Kidney (tissue), 14 donors: ENCODE results near the gene IPCEF1. TPM values are rescaled to one million over a fixed set of nuclear protein-coding genes. Genes with fewer than 3 reads are reported as not detected.

ENCODE experiments used
- DNase-seq, 5 donors: peaks; one replicate each; pipeline ENCODE4 v3.0.0-alpha.2; 2013 to 2020
- FAIRE-seq: peaks from 2 replicates; lab custom pipeline; 2012; peaks lifted over from hg19 to GRCh38; lab: Jason Lieb, UNC
- H3K27ac ChIP-seq, 2 donors: one replicate each; pipeline ENCODE4 v1.7.0; 2013; ENCODE audit warnings: low read depth in 2 of 2, low read length in 2 of 2, inconsistent platforms in 1 of 2
- H3K27me3 ChIP-seq: one replicate; pipeline ENCODE4 v1.7.1; 2013; ENCODE audit warnings: low read length, inconsistent platforms; ENCODE audit not compliant: control insufficient read depth, insufficient read depth
- H3K36me3 ChIP-seq, 3 donors: one replicate each; pipeline versions ENCODE4 v1.7.0 to v1.7.1; 2013; ENCODE audit warnings: low read length in 3 of 3, control low read depth in 1 of 3, inconsistent platforms in 1 of 3; ENCODE audit not compliant: insufficient read depth in 3 of 3, control insufficient read depth in 2 of 3
- H3K4me1 ChIP-seq, 3 donors: one replicate each; pipeline versions ENCODE4 v1.7.0 to v1.7.1; 2013; ENCODE audit warnings: low read length in 3 of 3, inconsistent platforms in 1 of 3, low read depth in 1 of 3; ENCODE audit not compliant: control insufficient read depth in 2 of 3, insufficient read depth in 2 of 3
- H3K4me3 ChIP-seq, 3 donors: one replicate each; pipeline versions ENCODE4 v1.7.0 to v1.8.1; 2013; ENCODE audit warnings: low read length in 3 of 3, control low read depth in 1 of 3, inconsistent platforms in 1 of 3
- H3K9ac ChIP-seq, 3 donors: one replicate each; pipeline versions ENCODE4 v1.7.0 to v1.7.1; 2013; ENCODE audit warnings: low read length in 3 of 3, control low read depth in 1 of 3, inconsistent platforms in 1 of 3
- H3K9me3 ChIP-seq, 3 donors: one replicate each; pipeline versions ENCODE4 v1.7.0 to v1.7.1; 2013; ENCODE audit warnings: low read length in 3 of 3, control low read depth in 1 of 3, inconsistent platforms in 1 of 3; ENCODE audit not compliant: control insufficient read depth in 2 of 3, insufficient read depth in 1 of 3
- CTCF ChIP-seq: IDR thresholded peaks from 3 replicates; pipeline ENCODE4 v1.5.1; 2012; ENCODE audit warnings: mild to moderate bottlenecking, moderate library complexity, borderline replicate concordance; ENCODE audit not compliant: insufficient read depth; ENCODE audit errors: extremely low read depth
- intact Hi-C: fragments of 100-400 bp; cut with DNase I; formaldehyde crosslinking; loops from one replicate; pipeline ENCODE4 v1.11.1; 2022
- polyA plus RNA-seq: library from polyadenylated mRNA; stranded (reverse); fragments of 350-450 nt; fragmentation: Illumina TruSeq; extraction: RNeasy Lipid Tissue Mini Kit (QIAGEN cat#74804); gene quantifications from one replicate; pipeline ENCODE4 v1.2.3, GENCODE V29; 2014; ENCODE audit warnings: low read depth, low replicate concordance; ENCODE audit not compliant: insufficient read depth
- total RNA-seq: library from RNA; stranded (reverse); fragmentation: NEBNext Ultra II Directional; extraction: Animal tissue kit (Norgen Biotek cat#: 25700); gene quantifications from one replicate; pipeline ENCODE4 v1.2.1, GENCODE V29; 2021
- donor health status: control.
- donor health status: control.
- donor health status: control.
- donor health status: control.
- donor health status: control.
- donor health status: DM: yes; HTN: yes; CAD: no.
- donor health status: Normal renal cell carcinoma (clear cell type).

IPCEF1 gene
- total and polyA plus RNA-seq, 2 donors from 2014 or later, result 2.7 to 25.9 TPM

- H3K4me1 ChIP-seq, result peaks cover 3 to 17% (median 3%) of the 10 kb centered on the region in 3 donors
- H3K27me3 ChIP-seq, result no peaks in the 10 kb centered on the region
- intact Hi-C loops, result no loop called here
- H3K4me3 ChIP-seq, result no peak overlapping the region
- FAIRE-seq, result peak; percentile 21
- peak in 2 of 5 donors; percentile 46 to 58 for DNase-seq
- H3K36me3 ChIP-seq, result no peaks in the 10 kb centered on the region
- TF ChIP-seq CTCF, result no peak
- H3K9me3 ChIP-seq, result no peaks in the 10 kb centered on the region
- H3K27ac ChIP-seq, result peak overlapping the region; percentile 14 to 35
- no peak overlapping the region for H3K9ac ChIP-seq
Observed at GRCh38 chr6:154292855-154293519, 63.6 kb downstream of the IPCEF1 start.

- Histone ChIP-seq H3K27ac (no peak overlapping the region), H3K9me3 (no peaks in the 10 kb centered on the region), H3K27me3 (no peaks in the 10 kb centered on the region), H3K9ac (no peak overlapping the region), H3K4me1 (peaks cover 0 to 10% (median 3%) of the 10 kb centered on the region in 3 donors), H3K36me3 (no peaks in the 10 kb centered on the region), H3K4me3 (no peak overlapping the region)
- no peak for FAIRE-seq
- DNase-seq, result no peak
- intact Hi-C loops, result no loop called here
- TF ChIP-seq CTCF, result no peak
Observed at GRCh38 chr6:154292066-154292465, 64.5 kb downstream of the IPCEF1 start.

- no peaks in the 10 kb centered on the region for H3K27me3 ChIP-seq
- DNase-seq (no peak), FAIRE-seq (no peak)
- no peak overlapping the region for H3K9ac ChIP-seq
- no peaks in the 10 kb centered on the region for H3K36me3 ChIP-seq
- H3K4me1 ChIP-seq, result peaks cover 0 to 10% (median 3%) of the 10 kb centered on the region in 3 donors
- no peak overlapping the region for H3K4me3 ChIP-seq
- H3K9me3 ChIP-seq, result no peaks in the 10 kb centered on the region
- intact Hi-C loops, result no loop called here
- no peak for TF ChIP-seq CTCF
- no peak overlapping the region for H3K27ac ChIP-seq
Observed at GRCh38 chr6:154289818-154290508, 66.6 kb downstream of the IPCEF1 start.
